HG03565 (cell line): ENCODE measurements around the gene GNAI2.
"Not testable (repeated sequence)": the region's sequence is repeated elsewhere in the genome, so short reads cannot be mapped to it uniquely, and the experiment has no call there.

ENCODE experiments used
- ATAC-seq: cut with Tn5 transposase; IDR thresholded peaks from one replicate; pipeline ENCODE4 v1.9.1; 2021; ENCODE audit warnings: mild to moderate bottlenecking, moderate library complexity; ENCODE audit not compliant: unreplicated experiment

Gene GNAI2

DNA sequence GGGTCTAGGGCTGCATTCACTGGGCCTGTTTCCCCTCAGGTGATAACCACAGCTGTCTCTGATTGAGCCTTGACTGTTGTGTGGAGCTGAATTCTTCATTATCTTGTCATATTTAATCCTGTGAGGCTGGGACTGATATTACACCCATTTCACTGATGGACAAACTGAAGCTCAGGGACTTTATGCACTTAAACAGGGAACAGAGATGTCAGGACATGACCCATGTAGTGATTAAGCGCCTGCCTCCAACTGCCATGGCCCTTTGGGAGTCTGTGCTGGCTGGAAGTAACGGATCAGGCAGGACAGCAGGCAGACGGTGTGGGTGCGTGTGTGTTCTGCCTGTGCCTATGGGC, 7.5 kb downstream of the GNAI2 start:
- no peak for ATAC-seq

GRCh38 chr3:50244813-50245212, 8.8 kb downstream of the GNAI2 start:
- not testable (repeated sequence) for ATAC-seq

GRCh38 chr3:50245251-50245745, 9.3 kb downstream of the GNAI2 start:
- ATAC-seq, result no peak

- no peak for ATAC-seq
These were observed 10.0 kb downstream of the GNAI2 start for GRCh38 chr3:50245831-50246516.

DNA sequence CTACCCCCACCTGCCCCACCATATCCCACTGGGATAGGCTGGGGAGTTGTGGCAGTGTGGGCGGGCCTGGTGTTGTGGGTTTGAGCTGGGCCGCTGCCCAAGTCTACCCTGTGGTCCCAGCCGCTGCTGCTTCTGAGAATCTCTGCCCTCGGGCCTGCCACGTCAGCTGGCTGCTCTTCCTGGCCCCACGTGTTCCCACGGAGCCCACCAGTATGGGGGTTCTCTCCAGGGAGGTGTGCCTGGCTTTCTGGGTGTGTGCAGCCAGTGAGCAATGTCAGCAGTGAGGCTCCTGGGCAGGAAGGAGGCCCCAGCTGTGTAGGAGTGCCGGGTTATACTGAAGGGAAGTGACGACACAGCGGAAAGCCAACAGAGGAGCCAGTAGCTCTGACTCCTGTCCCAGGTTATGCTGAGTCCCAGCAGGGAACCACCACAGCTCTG, 10.5 kb downstream of the GNAI2 start:
- no peak for ATAC-seq

DNA sequence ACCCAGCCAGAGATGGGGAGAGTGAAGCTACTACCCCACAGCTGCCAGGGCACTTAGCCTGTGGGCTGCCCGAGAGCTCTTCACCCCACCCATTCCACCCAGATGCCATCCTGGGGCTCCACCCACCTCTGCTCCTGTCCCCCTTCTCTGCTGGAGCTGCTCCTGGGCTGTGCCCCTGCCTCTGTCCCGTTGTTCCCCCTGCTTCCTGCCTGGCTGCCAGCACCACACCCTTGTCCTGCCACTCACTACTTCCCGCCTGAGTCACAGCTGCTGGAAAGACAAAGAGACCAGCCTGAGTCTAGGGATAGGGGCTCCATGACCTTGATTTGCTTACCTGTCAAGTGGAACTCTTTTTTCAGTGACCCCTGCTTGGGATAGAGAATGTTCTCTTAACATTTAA, 12.4 kb downstream of the GNAI2 start:
- ATAC-seq, result no peak

GRCh38 chr3:50249457-50249856, 13.5 kb downstream of the GNAI2 start:
- ATAC-seq, result no peak

GRCh38 chr3:50250514-50250913, 14.5 kb downstream of the GNAI2 start:
- no peak for ATAC-seq

DNA sequence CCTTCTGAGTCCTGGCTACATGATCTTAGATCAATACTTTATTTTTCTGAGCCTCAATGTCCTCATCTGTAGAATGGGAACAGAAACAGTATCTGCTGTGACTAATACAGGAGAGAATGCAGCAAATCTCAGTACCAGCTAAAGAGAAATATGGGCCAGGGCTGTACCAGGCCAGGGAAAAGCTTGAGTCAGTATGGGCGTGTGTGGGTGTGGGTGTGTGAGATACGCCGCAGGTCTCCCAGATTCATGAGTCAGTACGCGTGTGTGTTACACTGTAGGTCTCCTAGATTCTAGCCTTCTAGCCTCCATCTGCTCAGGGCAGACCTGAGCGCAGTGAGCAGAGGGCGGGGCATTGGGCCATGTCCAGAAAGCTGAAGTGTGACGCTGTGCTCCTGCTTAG, 15.2 kb downstream of the GNAI2 start:
- no peak for ATAC-seq

GRCh38 chr3:50254577-50255250, 18.7 kb downstream of the GNAI2 start:
- no peak for ATAC-seq

GRCh38 chr3:50255251-50255615, 19.2 kb downstream of the GNAI2 start:
- ATAC-seq, result no peak

- ATAC-seq, result no peak
These were observed 21.2 kb downstream of the GNAI2 start for GRCh38 chr3:50256978-50257890.

DNA sequence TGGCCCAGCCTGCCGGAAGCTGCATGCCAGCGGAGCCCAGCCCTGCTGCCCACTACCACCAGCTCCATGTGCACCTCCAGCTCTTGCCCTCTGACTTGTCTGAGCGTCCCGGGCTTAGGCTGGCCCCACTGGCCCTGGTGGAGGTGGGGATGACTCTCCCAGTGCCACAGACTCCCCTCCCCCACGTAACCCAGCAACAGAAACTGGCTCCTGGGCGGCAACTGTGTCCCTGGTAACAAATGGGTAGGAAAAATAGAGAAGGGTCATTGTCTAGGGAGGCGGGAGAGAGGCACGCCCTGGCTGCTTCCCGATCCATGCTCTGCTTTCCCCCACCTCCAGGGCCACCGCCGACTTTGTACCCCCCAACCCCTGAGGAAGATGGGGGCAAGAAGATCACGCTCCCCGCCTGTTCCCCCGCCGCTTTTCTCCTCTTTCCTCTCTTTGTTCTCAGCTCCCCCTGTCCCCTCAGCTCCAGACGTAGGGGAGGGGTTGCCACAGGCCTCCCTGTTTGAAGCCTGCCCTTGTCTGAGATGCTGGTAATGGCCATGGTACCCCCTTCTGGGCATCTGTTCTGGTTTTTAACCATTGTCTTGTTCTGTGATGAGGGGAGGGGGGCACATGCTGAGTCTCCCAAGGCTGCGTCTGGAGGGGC, 22.2 kb downstream of the GNAI2 start:
- no peak for ATAC-seq

DNA sequence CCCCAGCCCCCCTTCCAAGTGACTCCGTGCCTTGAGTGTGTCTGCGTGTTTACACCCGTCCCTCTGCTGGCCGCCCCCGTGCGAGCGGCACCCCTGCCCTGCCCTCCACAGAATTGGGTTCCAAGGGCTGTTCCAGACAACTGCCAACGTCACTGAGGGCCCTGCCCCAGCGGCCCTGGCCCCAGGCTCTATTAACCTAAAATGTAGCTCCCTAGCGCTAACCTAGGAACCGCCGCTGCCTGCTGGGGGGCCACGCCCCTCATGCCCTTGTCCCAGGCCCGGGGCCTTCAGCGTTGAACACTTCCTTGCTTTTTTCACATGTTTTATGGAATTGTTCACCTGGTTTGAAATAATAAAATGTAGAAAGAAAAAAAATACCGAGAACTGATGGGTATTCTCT, 23.0 kb downstream of the GNAI2 start:
- no peak for ATAC-seq

GRCh38 chr3:50259432-50260026, 23.5 kb downstream of the GNAI2 start:
- ATAC-seq, result no peak

GRCh38 chr3:50260027-50260941, 24.3 kb downstream of the GNAI2 start:
- peak; percentile 88 for ATAC-seq

DNA sequence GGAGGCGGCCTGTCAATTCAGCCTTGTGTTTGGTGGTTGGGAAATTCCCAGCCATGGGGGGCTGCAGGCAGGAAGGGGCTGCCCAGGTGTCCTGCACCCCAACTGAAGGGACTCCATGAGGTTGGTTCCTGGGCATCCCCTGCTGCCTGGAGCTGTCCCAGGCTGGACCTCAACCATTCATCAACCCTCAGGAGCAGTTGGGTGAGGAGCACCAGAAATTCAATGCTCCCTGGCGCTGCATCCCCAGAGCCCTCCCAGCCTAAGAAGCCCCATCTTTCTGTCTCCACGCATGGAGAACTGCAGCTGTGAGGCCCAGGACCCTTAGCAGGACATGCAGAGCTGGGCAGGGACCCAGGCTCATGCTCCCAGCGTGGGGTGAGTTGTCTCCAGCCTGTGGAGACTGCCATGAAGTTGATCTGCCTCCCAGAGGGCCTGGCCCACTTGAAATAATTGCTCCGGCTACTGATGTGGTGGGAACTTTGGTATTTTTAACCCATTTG, 25.0 kb downstream of the GNAI2 start:
- ATAC-seq, result no peak

DNA sequence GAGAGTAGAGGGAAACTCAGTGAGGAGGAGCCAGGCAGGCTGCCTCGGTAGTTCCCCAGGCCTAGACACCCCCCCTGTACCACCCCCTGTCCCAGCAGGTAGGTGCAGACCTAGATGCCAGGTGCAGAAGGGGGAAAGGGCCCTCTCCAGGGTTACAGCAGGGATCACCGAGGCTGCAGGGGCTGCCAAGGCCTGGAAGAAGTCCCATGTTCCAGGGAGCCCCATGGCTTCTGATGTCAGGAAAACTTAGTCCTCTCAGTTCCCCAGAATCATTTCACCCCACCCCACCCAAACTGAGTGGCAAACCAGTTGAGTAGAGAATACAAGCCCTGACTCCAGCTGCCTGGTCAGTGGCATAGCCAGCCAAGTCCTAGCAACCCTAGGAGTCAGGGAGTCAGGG, 25.5 kb downstream of the GNAI2 start:
- ATAC-seq, result no peak

DNA sequence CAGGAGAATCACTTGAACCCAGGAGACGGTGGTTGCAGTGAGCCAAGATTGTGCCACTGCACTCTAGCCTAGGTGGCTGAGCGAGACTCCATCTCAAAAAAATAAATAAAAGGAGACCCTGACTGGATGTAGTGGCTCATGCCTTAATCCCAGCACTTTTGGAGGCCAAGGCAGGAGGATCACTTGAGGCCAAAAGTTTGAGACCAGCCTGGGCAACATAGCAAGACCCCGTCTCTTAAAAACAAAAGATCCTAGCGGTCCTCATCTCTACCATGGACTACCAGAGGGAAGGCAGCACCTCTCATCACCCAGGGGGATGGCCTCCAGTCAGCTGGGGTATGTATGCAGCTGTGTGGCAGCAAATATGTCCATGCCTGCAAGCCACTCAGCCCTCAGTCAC, 26.2 kb downstream of the GNAI2 start:
- not testable (repeated sequence) for ATAC-seq
